SU-DHL-6 (cell line): ENCODE data around the gene TDRD7.

ENCODE experiments used
- EZH2phosphoT487 ChIP-seq: fragments of 200-600 bp; sonication (generic), shearing (Covaris generic); conservative IDR thresholded peaks from 2 replicates; pipeline ENCODE4 v1.6.1; 2018; ENCODE audit warnings: mild to moderate bottlenecking, antibody characterized with exemption, low read length, moderate library complexity, mixed read lengths
- TF ChIP-seq, protein P1 (sequence below): fragments of 200-600 bp; sonication (generic); IDR thresholded peaks from one replicate; pipeline ENCODE4 v1.5.1; 2017; ENCODE audit warnings: antibody characterized with exemption, mild to moderate bottlenecking, low read length, moderate library complexity; ENCODE audit not compliant: insufficient read depth, poor library complexity, severe bottlenecking

DNA sequence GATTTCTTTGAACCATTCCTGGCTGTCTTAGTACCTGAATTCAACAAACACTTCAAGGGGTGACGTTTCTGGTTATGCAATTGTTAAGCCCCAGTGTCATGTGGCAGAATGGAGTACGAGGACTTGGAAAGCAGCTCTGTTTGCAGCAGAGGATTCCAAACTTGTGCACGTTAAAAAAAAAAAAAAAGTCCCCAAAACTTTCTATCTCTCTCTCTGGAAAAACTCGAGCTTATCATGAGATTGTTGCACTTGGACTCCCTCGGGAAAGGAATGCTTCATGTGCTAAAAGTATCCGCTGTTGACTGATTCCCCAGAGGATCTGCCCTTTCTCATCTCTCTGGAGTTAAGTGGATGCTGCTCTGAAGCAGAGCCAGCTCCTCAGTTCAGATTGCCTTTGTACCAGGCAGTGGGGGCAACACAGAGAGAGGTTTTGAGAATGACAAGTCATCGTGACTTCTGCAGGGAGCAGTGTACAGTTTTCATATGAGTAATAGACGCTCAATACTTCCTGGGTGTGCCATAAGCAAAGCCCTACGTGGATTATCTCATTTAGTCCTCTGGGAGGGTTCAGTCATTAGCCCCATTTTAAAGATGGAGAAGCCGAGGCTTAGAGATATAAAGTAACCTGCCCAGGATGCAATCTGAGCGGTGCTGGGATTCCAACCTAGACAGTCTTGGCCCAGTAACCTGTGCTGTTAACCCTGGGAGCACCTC lies 117.6 kb downstream of the TDRD7 start:
- TF ChIP-seq, protein P1, sequence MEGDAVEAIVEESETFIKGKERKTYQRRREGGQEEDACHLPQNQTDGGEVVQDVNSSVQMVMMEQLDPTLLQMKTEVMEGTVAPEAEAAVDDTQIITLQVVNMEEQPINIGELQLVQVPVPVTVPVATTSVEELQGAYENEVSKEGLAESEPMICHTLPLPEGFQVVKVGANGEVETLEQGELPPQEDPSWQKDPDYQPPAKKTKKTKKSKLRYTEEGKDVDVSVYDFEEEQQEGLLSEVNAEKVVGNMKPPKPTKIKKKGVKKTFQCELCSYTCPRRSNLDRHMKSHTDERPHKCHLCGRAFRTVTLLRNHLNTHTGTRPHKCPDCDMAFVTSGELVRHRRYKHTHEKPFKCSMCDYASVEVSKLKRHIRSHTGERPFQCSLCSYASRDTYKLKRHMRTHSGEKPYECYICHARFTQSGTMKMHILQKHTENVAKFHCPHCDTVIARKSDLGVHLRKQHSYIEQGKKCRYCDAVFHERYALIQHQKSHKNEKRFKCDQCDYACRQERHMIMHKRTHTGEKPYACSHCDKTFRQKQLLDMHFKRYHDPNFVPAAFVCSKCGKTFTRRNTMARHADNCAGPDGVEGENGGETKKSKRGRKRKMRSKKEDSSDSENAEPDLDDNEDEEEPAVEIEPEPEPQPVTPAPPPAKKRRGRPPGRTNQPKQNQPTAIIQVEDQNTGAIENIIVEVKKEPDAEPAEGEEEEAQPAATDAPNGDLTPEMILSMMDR: no peak
- no peak for TF ChIP-seq EZH2phosphoT487
